ENCODE results near the gene ASTN2. TPM values are rescaled to one million over a fixed set of nuclear protein-coding genes. Genes with fewer than 3 reads are reported as not detected.

The ASTN2 gene
- total RNA-seq, 4 donors from 2014 or later = 4.0 to 7.0 (median 4.9) TPM

- no peak for TF ChIP-seq CTCF (IDR thresholded peaks at IDR 0.05)
- no peak for TF ChIP-seq EP300 (IDR thresholded peaks at IDR 0.05)
- no peak for TF ChIP-seq POLR2A (IDR thresholded peaks at IDR 0.05)
- TF ChIP-seq POLR2AphosphoS5 (IDR thresholded peaks at IDR 0.05) = no peak
- no peak for ATAC-seq
- Histone ChIP-seq H3K27ac (no peak overlapping the region), H3K27me3 (no peaks in the 10 kb centered on the region), H3K36me3 (peaks cover 0 to 1% of the 10 kb centered on the region in 2 donors), H3K9me3 (peaks cover 0 to 4% (median 0%) of the 10 kb centered on the region in 3 donors), H3K4me3 (no peak overlapping the region), H3K4me1 (no peaks in the 10 kb centered on the region)
- WGBS, 2 donors (ENCODE audit: low coverage in 1 of 2) = 86 to 87% methylated on average over 1 of the region's 1 CpG
Measured at GRCh38 chr9:116608064-116608463, 806.8 kb downstream of the ASTN2 start.

- peak; percentile 43 for ATAC-seq
Measured at GRCh38 chr9:116605904-116606341, 808.9 kb downstream of the ASTN2 start.

GRCh38 chr9:116605060-116605459 lies 809.8 kb downstream of the ASTN2 start:
- Histone ChIP-seq H3K4me1 (no peaks in the 10 kb centered on the region), H3K4me3 (no peak overlapping the region), H3K27me3 (no peaks in the 10 kb centered on the region), H3K27ac (no peak overlapping the region), H3K36me3 (no peaks in the 10 kb centered on the region), H3K9me3 (peaks cover 0 to under 1% (median 0%) of the 10 kb centered on the region in 3 donors)
- TF ChIP-seq CTCF (IDR thresholded peaks at IDR 0.05) = no peak
- TF ChIP-seq POLR2A (IDR thresholded peaks at IDR 0.05) = no peak
- TF ChIP-seq EP300 (IDR thresholded peaks at IDR 0.05) = no peak
- TF ChIP-seq POLR2AphosphoS5 (IDR thresholded peaks at IDR 0.05) = no peak
- no peak for ATAC-seq
- 88 to 92% methylated on average over 2 to 3 of the region's 3 CpGs for WGBS, 2 donors (ENCODE audit: low coverage in 1 of 2)

More at GRCh38 chr9:116605904-116606341, 808.9 kb downstream of the ASTN2 start:
- H3K27me3 ChIP-seq = no peaks in the 10 kb centered on the region
- no peak overlapping the region for H3K4me3 ChIP-seq
- no peak overlapping the region for H3K27ac ChIP-seq
- H3K4me1 ChIP-seq = no peaks in the 10 kb centered on the region
- no peaks in the 10 kb centered on the region for H3K36me3 ChIP-seq
- TF ChIP-seq POLR2AphosphoS5 (IDR thresholded peaks at IDR 0.05) (no peak), POLR2A (IDR thresholded peaks at IDR 0.05) (no peak), CTCF (IDR thresholded peaks at IDR 0.05) (no peak), EP300 (IDR thresholded peaks at IDR 0.05) (no peak)
- peaks cover 0 to 4% (median 0%) of the 10 kb centered on the region in 3 donors for H3K9me3 ChIP-seq
- WGBS, 2 donors (ENCODE audit: low coverage in 1 of 2) = 57 to 77% methylated on average over 6 to 8 of the region's 10 CpGs

GRCh38 chr9:116604251-116604650 lies 810.6 kb downstream of the ASTN2 start:
- no peak for TF ChIP-seq CTCF (IDR thresholded peaks at IDR 0.05)
- TF ChIP-seq POLR2AphosphoS5 (IDR thresholded peaks at IDR 0.05) = no peak
- TF ChIP-seq EP300 (IDR thresholded peaks at IDR 0.05) = no peak
- no peak for TF ChIP-seq POLR2A (IDR thresholded peaks at IDR 0.05)
- H3K36me3 ChIP-seq = no peaks in the 10 kb centered on the region
- H3K4me1 ChIP-seq = no peaks in the 10 kb centered on the region
- no peaks in the 10 kb centered on the region for H3K9me3 ChIP-seq
- no peaks in the 10 kb centered on the region for H3K27me3 ChIP-seq
- ATAC-seq = no peak
- WGBS, 2 donors (ENCODE audit: low coverage in 1 of 2) = 92% methylated on average over 2 of the region's 2 CpGs; no CpG with 5 or more reads in 1 of the 2 donors
- H3K4me3 ChIP-seq = no peak overlapping the region
- H3K27ac ChIP-seq = no peak overlapping the region

- no peak for ATAC-seq
- Histone ChIP-seq H3K4me1 (no peaks in the 10 kb centered on the region), H3K9me3 (no peaks in the 10 kb centered on the region), H3K4me3 (no peak overlapping the region), H3K36me3 (no peaks in the 10 kb centered on the region), H3K27ac (no peak overlapping the region), H3K27me3 (no peaks in the 10 kb centered on the region)
- WGBS, 2 donors (ENCODE audit: low coverage in 1 of 2) = 84 to 90% methylated on average over 2 of the region's 2 CpGs
- TF ChIP-seq CTCF (IDR thresholded peaks at IDR 0.05) (no peak), EP300 (IDR thresholded peaks at IDR 0.05) (no peak), POLR2A (IDR thresholded peaks at IDR 0.05) (no peak), POLR2AphosphoS5 (IDR thresholded peaks at IDR 0.05) (no peak)
Measured at GRCh38 chr9:116599342-116599884, 815.4 kb downstream of the ASTN2 start.
